C4-2B (cell line): ENCODE results near the gene STAB2.

Experiments used
- ZFX ChIP-seq: fragments of 450-650 bp; IDR thresholded peaks from 2 replicates; pipeline ENCODE4 v1.6.1; 2017
- TF ChIP-seq, protein P1 (sequence below): fragments of 450-650 bp; conservative IDR thresholded peaks from 2 replicates; pipeline ENCODE4 v1.5.1; 2017; ENCODE audit warnings: mild to moderate bottlenecking

DNA sequence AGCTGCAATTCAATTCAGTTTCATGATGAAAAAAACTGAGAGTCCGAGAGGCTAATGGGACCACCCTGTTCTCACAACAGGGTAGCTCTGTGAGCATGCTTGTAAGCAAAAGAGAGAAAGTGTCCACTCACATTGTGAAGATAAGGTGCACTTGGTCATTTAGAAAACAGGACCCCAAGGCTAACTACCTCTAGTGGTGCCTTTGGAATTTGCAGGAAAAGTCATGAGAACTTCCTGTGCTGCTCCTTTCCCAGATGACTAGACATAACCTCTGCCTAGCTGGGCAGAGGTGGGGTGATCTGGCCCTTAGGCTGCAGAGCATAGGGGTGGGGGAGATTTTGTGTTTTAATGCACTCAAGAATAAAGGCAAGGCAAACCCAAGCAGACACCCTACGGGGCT lies 118.9 kb downstream of the STAB2 start:
- TF ChIP-seq, protein P1, sequence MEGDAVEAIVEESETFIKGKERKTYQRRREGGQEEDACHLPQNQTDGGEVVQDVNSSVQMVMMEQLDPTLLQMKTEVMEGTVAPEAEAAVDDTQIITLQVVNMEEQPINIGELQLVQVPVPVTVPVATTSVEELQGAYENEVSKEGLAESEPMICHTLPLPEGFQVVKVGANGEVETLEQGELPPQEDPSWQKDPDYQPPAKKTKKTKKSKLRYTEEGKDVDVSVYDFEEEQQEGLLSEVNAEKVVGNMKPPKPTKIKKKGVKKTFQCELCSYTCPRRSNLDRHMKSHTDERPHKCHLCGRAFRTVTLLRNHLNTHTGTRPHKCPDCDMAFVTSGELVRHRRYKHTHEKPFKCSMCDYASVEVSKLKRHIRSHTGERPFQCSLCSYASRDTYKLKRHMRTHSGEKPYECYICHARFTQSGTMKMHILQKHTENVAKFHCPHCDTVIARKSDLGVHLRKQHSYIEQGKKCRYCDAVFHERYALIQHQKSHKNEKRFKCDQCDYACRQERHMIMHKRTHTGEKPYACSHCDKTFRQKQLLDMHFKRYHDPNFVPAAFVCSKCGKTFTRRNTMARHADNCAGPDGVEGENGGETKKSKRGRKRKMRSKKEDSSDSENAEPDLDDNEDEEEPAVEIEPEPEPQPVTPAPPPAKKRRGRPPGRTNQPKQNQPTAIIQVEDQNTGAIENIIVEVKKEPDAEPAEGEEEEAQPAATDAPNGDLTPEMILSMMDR = peak; percentile 38
- no peak for TF ChIP-seq ZFX
